ENCODE data around the gene SLC8B1. TPM values are rescaled to one million over a fixed set of nuclear protein-coding genes. Genes with fewer than 3 reads are reported as not detected.

Gene SLC8B1
- polyA plus RNA-seq, 1 donor (not counting 4 experiments of a cell fraction or from before 2014, with no cell fraction given) = 8.0 TPM

DNA sequence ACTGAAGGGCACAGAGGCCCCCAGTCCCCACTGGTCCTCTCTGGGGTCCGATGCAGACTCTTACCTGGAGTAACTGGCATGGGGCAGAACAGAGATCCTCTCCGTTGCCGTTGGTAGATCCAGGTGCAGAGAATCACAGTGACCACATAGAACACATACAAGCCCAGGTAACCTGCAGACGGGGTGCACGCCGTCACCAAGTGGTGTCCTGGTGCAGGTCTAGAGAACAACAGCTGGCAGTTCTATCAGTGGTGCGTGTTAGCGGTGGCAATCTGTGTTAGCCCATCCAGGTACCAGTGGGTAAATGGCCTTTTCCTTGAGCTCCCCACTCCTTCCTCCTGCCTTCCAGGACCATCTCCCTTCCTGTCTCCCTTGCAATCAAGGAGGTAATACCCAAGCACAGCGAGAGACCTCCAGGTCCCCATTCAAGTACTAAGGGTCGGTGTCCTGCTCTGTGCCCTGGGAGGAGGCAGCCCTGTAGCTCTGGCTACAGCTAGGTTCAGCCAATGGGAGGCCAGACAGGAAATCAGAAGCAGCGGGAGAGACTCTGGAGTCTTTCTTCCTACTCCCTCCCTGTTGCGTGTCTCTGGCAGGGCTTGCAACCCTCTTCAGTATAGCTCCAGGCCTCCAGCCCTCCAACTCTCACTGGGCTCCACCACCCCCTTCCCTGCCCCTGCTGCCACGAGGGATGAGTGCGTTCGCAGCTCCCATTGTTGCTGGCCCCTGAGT, 15.8 kb downstream of the SLC8B1 start:
- no peak overlapping the region for H3K4me2 ChIP-seq (ENCODE audit: control insufficient read depth, extremely low read depth, insufficient read depth, low read depth, low read length)
- no peaks in the 10 kb centered on the region for H3K79me2 ChIP-seq (ENCODE audit: control insufficient read depth, insufficient read depth, low read length)
- no peaks in the 10 kb centered on the region for H4K20me1 ChIP-seq (ENCODE audit: control insufficient read depth, extremely low read depth, insufficient read depth, low read length)
- no peaks in the 10 kb centered on the region for H3K9me3 ChIP-seq (ENCODE audit: control insufficient read depth, low read depth, low read length)
- no peaks in the 10 kb centered on the region for H3K27me3 ChIP-seq (ENCODE audit: control insufficient read depth, extremely low read depth, insufficient read depth, low read length)
- no peaks in the 10 kb centered on the region for H3K4me1 ChIP-seq (ENCODE audit: control insufficient read depth, extremely low read depth, insufficient read depth, low read length)
- FAIRE-seq (no peak), DNase-seq (ENCODE audit: low read depth, low spot score) (no peak)
- dilution Hi-C loops (cut with MboI; ENCODE audit: extremely low pct_ligation_motif_present, low sequenced_read_pairs) = no loop called here
- TF ChIP-seq, protein P1, sequence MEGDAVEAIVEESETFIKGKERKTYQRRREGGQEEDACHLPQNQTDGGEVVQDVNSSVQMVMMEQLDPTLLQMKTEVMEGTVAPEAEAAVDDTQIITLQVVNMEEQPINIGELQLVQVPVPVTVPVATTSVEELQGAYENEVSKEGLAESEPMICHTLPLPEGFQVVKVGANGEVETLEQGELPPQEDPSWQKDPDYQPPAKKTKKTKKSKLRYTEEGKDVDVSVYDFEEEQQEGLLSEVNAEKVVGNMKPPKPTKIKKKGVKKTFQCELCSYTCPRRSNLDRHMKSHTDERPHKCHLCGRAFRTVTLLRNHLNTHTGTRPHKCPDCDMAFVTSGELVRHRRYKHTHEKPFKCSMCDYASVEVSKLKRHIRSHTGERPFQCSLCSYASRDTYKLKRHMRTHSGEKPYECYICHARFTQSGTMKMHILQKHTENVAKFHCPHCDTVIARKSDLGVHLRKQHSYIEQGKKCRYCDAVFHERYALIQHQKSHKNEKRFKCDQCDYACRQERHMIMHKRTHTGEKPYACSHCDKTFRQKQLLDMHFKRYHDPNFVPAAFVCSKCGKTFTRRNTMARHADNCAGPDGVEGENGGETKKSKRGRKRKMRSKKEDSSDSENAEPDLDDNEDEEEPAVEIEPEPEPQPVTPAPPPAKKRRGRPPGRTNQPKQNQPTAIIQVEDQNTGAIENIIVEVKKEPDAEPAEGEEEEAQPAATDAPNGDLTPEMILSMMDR (optimal IDR thresholded peaks at IDR 0.05 in 1 of 3, IDR thresholded peaks at IDR 0.05 in 1 of 3, conservative IDR thresholded peaks at IDR 0.05 in 1 of 3; ENCODE audit: extremely low read depth in 1 of 3, insufficient read depth in 2 of 3, low read length in 3 of 3) = no peak
- no peak for TF ChIP-seq EZH2 (IDR thresholded peaks at IDR 0.05; ENCODE audit: low read length)
- no peak overlapping the region for H3K4me3 ChIP-seq (ENCODE audit: control insufficient read depth in 2 of 3, extremely low read depth in 1 of 3, insufficient read depth in 2 of 3, low read depth in 1 of 3, low read length in 3 of 3)
- H2AFZ ChIP-seq (ENCODE audit: control insufficient read depth, low read length) = no peak overlapping the region
- no peak overlapping the region for H3K27ac ChIP-seq (ENCODE audit: control insufficient read depth, insufficient read depth, low read length)
- H3K9me1 ChIP-seq (ENCODE audit: control insufficient read depth, extremely low read depth, insufficient read depth, low read length) = no peaks in the 10 kb centered on the region
- no peak overlapping the region for H3K9ac ChIP-seq (ENCODE audit: control insufficient read depth, extremely low read depth, insufficient read depth, low read length)
- H3K36me3 ChIP-seq (ENCODE audit: control insufficient read depth in 2 of 2, extremely low read depth in 1 of 2, insufficient read depth in 2 of 2, low read length in 2 of 2) = peaks cover 10 to 17% of the 10 kb centered on the region in 2 experiments

DNA sequence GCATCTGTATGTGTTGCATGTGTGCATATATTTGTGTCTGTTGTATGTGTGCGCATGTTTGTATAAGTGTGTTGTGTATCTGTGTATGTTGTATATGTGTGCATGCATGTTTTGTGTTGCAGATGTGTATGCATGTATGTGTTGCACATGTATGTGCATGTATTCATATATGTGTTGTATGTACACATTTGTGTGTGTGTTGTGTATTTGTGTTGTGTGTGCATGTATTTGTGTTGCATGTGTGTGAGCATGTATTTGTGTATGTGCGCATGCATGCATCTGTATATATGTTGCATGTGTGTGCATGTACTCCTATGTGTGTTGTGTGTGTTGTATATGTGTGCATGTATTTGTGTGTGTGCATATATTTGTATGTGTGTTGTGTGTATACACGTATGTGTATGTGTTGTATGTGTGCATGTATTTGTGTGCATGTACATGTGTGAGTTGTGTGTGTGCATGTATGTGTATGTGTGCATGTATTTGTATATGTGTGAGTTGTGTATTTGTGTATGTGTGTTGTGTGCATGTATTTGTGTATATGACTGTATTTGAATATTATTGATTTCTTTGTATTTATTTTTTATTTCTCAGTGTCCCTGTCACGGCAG, 16.8 kb downstream of the SLC8B1 start:
- TF ChIP-seq, protein P1 (optimal IDR thresholded peaks at IDR 0.05 in 1 of 3, IDR thresholded peaks at IDR 0.05 in 1 of 3, conservative IDR thresholded peaks at IDR 0.05 in 1 of 3; ENCODE audit: extremely low read depth in 1 of 3, insufficient read depth in 2 of 3, low read length in 3 of 3) = no peak
- TF ChIP-seq EZH2 (IDR thresholded peaks at IDR 0.05; ENCODE audit: low read length) = no peak
- no peak for FAIRE-seq
- Histone ChIP-seq H3K27me3 (ENCODE audit: control insufficient read depth, extremely low read depth, insufficient read depth, low read length) (no peaks in the 10 kb centered on the region), H3K36me3 (ENCODE audit: control insufficient read depth in 2 of 2, extremely low read depth in 1 of 2, insufficient read depth in 2 of 2, low read length in 2 of 2) (peaks cover 10 to 17% of the 10 kb centered on the region in 2 experiments), H3K79me2 (ENCODE audit: control insufficient read depth, insufficient read depth, low read length) (no peaks in the 10 kb centered on the region), H3K9ac (ENCODE audit: control insufficient read depth, extremely low read depth, insufficient read depth, low read length) (no peak overlapping the region), H3K27ac (ENCODE audit: control insufficient read depth, insufficient read depth, low read length) (no peak overlapping the region), H3K9me1 (ENCODE audit: control insufficient read depth, extremely low read depth, insufficient read depth, low read length) (no peaks in the 10 kb centered on the region), H4K20me1 (ENCODE audit: control insufficient read depth, extremely low read depth, insufficient read depth, low read length) (no peaks in the 10 kb centered on the region), H3K9me3 (ENCODE audit: control insufficient read depth, low read depth, low read length) (no peaks in the 10 kb centered on the region), H3K4me2 (ENCODE audit: control insufficient read depth, extremely low read depth, insufficient read depth, low read depth, low read length) (no peak overlapping the region), H3K4me1 (ENCODE audit: control insufficient read depth, extremely low read depth, insufficient read depth, low read length) (no peaks in the 10 kb centered on the region), H3K4me3 (ENCODE audit: control insufficient read depth in 2 of 3, extremely low read depth in 1 of 3, insufficient read depth in 2 of 3, low read depth in 1 of 3, low read length in 3 of 3) (no peak overlapping the region), H2AFZ (ENCODE audit: control insufficient read depth, low read length) (no peak overlapping the region)
- dilution Hi-C loops (cut with MboI; ENCODE audit: extremely low pct_ligation_motif_present, low sequenced_read_pairs) = no loop called here
- no peak for DNase-seq (ENCODE audit: low read depth, low spot score)

All from keratinocyte (primary cell).